ENCODE measurements around the gene ORC5. TPM values are rescaled to one million over a fixed set of nuclear protein-coding genes. Genes with fewer than 3 reads are reported as not detected.

The ORC5 gene
- polyA plus RNA-seq, 3 donors, result 2.8 to 7.9 (median 7.0) TPM

DNA sequence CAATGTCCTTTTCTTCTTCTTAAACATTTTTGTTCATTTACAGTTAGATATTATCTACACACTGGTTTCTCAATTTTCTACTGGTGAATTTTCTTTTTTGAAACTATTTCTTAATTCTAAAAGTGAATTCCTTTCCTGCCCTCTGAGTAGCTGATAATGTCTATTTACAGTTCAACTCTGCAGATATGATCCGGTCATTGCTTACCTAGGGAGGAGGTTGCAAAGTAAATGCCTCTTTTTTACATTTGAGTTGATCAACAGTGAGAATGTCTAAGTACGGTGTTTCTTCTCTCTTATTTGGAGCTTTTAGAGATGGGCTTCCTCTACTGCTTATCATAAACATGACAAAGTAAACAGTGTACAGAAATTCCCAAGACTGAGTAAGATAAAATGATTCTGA lies 20.6 kb upstream of the ORC5 start:
- no peak overlapping the region for H2AFZ ChIP-seq (ENCODE audit: insufficient read depth, low read depth, low read length, poor library complexity, severe bottlenecking)
- no peak overlapping the region for H3K4me3 ChIP-seq (replicated peaks in 1 of 3; ENCODE audit: low read depth in 2 of 3, low read length in 3 of 3)
- Mint-ChIP-seq H3K9me3 (peaks cover 0 to under 1% (median 0%) of the 10 kb centered on the region in 7 donors), H3K4me1 (peaks cover 2% of the 10 kb centered on the region), H3K27me3 (ENCODE audit: low read depth in 3 of 3) (peaks cover under 1 to 12% (median 6%) of the 10 kb centered on the region in 3 donors), H3K36me3 (no peaks in the 10 kb centered on the region), H3K4me3 (no peak overlapping the region), H3K27ac (no peak overlapping the region)
- no peaks in the 10 kb centered on the region for H3K79me2 ChIP-seq (ENCODE audit: insufficient read depth, low read length)
- H3K9ac ChIP-seq (ENCODE audit: insufficient read depth, low read length, poor library complexity, severe bottlenecking), result no peak overlapping the region
- no peaks in the 10 kb centered on the region for H3K9me3 ChIP-seq (replicated peaks in 1 of 2; ENCODE audit: control insufficient read depth in 1 of 2, insufficient read depth in 1 of 2, low read length in 2 of 2)
- TF ChIP-seq, protein P1, sequence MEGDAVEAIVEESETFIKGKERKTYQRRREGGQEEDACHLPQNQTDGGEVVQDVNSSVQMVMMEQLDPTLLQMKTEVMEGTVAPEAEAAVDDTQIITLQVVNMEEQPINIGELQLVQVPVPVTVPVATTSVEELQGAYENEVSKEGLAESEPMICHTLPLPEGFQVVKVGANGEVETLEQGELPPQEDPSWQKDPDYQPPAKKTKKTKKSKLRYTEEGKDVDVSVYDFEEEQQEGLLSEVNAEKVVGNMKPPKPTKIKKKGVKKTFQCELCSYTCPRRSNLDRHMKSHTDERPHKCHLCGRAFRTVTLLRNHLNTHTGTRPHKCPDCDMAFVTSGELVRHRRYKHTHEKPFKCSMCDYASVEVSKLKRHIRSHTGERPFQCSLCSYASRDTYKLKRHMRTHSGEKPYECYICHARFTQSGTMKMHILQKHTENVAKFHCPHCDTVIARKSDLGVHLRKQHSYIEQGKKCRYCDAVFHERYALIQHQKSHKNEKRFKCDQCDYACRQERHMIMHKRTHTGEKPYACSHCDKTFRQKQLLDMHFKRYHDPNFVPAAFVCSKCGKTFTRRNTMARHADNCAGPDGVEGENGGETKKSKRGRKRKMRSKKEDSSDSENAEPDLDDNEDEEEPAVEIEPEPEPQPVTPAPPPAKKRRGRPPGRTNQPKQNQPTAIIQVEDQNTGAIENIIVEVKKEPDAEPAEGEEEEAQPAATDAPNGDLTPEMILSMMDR (IDR thresholded peaks at IDR 0.05), result no peak
- DNase-seq, result no peak
- no peaks in the 10 kb centered on the region for H3K4me1 ChIP-seq (ENCODE audit: control insufficient read depth in 1 of 2, insufficient read depth in 2 of 2, low read length in 2 of 2)
- H3K27ac ChIP-seq (ENCODE audit: low read depth in 1 of 2, low read length in 2 of 2), result no peak overlapping the region
- no peak overlapping the region for H3K4me2 ChIP-seq (replicated peaks; ENCODE audit: extremely low read depth, low read length, poor library complexity, severe bottlenecking)
- no peaks in the 10 kb centered on the region for H3K36me3 ChIP-seq (replicated peaks in 1 of 2; ENCODE audit: control insufficient read depth in 1 of 2, insufficient read depth in 2 of 2, low read length in 2 of 2)
- H4K20me1 ChIP-seq (ENCODE audit: insufficient read depth, low read length), result no peaks in the 10 kb centered on the region
- intact Hi-C loops (cut with micrococcal nuclease), result no loop called here
- WGBS (ENCODE audit: insufficient coverage), result 100% methylated on average over 1 of the region's 2 CpGs
- peaks cover 2 to 4% of the 10 kb centered on the region in 2 donors for H3K27me3 ChIP-seq (ENCODE audit: control insufficient read depth in 2 of 2, insufficient read depth in 2 of 2, low read length in 2 of 2)

DNA sequence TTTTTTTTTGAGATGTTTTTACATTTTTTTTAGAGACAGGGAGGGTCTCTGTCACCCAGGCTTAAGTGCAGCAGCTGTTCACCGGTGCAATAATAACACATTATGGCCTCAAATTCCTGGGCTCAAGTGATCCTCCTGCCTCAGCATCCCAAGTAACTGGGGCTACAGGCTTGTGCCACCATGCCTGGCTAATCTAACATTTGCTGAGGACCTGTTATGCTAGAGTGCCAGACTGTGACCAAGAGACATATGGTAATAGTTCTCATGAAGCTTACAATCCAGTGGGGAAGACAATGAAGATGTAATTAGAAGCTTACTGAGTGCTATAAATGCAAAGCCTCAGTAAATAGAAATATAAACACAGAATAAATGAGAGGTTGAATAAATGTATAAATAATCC lies 17.6 kb upstream of the ORC5 start:
- Mint-ChIP-seq H3K27ac (no peak overlapping the region), H3K27me3 (ENCODE audit: low read depth in 3 of 3) (peaks cover 4 to 10% (median 9%) of the 10 kb centered on the region in 3 donors), H3K4me3 (no peak overlapping the region), H3K4me1 (no peaks in the 10 kb centered on the region), H3K36me3 (no peaks in the 10 kb centered on the region), H3K9me3 (peaks cover under 1 to 7% (median 2%) of the 10 kb centered on the region in 7 donors)
- Histone ChIP-seq H3K4me2 (replicated peaks; ENCODE audit: extremely low read depth, low read length, poor library complexity, severe bottlenecking) (no peak overlapping the region), H2AFZ (ENCODE audit: insufficient read depth, low read depth, low read length, poor library complexity, severe bottlenecking) (no peak overlapping the region), H3K36me3 (replicated peaks in 1 of 2; ENCODE audit: control insufficient read depth in 1 of 2, insufficient read depth in 2 of 2, low read length in 2 of 2) (no peaks in the 10 kb centered on the region), H3K27me3 (ENCODE audit: control insufficient read depth in 2 of 2, insufficient read depth in 2 of 2, low read length in 2 of 2) (no peaks in the 10 kb centered on the region), H3K27ac (ENCODE audit: low read depth in 1 of 2, low read length in 2 of 2) (no peak overlapping the region), H3K9me3 (replicated peaks in 1 of 2; ENCODE audit: control insufficient read depth in 1 of 2, insufficient read depth in 1 of 2, low read length in 2 of 2) (peaks cover 1 to 4% of the 10 kb centered on the region in 2 donors), H3K4me1 (ENCODE audit: control insufficient read depth in 1 of 2, insufficient read depth in 2 of 2, low read length in 2 of 2) (no peaks in the 10 kb centered on the region), H3K79me2 (ENCODE audit: insufficient read depth, low read length) (no peaks in the 10 kb centered on the region), H3K4me3 (replicated peaks in 1 of 3; ENCODE audit: low read depth in 2 of 3, low read length in 3 of 3) (no peak overlapping the region), H3K9ac (ENCODE audit: insufficient read depth, low read length, poor library complexity, severe bottlenecking) (no peak overlapping the region), H4K20me1 (ENCODE audit: insufficient read depth, low read length) (no peaks in the 10 kb centered on the region)
- WGBS (ENCODE audit: insufficient coverage), result 88% methylated on average over 1 of the region's 1 CpG
- intact Hi-C loops (cut with micrococcal nuclease), result no loop called here
- DNase-seq, result no peak
- TF ChIP-seq, protein P1 (IDR thresholded peaks at IDR 0.05), result no peak
